GM18870 (cell line): Measurements from ENCODE around the gene ETV6.

Experiments
- ATAC-seq: cut with Tn5 transposase; IDR thresholded peaks from one replicate; pipeline ENCODE4 v1.9.1; 2021; ENCODE audit warnings: moderate library complexity; ENCODE audit not compliant: unreplicated experiment

The ETV6 gene

DNA sequence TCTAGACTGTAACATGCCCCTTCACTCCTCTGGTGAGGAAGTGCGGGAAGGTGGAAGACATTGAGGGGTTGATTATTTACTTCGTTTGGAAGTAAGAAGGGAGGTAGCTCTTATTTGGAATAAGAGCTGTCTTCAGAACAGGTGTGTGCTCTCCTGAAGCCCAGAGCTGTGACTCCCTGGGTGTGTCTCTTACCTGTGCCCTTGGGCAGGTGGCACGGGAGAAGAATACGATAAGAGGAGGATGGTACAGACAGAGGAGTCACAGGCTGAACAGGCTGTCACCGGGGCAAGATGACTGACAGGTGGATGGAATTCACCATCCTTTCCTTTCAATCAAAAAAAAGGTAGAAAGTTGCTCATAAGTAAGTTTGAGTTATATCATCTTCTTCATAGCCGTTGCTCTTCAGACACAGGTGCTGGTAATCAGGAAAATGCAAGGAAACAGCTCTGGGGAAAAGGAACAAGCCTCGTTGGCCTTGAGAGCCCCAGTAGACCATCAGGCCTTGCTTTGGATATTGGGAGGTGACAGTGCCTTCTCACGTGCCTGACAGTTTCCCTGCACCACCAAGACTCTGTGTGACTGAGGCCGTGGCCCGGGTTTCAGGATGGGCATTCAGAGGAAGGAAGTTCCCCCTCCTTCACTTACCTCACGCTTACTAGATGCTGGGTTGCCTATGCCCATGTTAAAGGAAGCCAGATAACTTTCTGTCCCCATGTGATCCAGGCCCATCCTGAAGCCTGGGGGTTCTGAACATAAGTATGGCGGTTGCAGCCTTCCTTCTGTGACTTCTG, 120.4 kb downstream of the ETV6 start:
- ATAC-seq = no peak

DNA sequence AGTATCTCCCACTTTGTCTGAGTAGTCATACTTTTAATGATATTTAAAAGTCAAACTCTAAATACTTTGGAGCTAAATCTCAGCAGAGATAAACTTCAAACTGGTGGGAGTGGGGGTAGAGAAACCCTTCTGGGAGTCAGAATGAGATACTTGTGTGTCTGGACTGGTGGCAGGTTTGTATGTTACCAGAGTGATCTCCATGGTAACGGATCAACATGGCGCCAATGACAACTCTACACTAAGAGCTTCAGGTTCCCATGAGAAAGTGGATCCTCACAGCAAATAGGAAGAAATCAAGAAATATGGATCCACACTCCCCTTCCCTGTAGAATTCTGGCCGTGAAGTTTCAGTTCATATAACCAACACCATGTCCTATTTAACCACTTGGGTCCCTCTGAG, 121.9 kb downstream of the ETV6 start:
- no peak for ATAC-seq

DNA sequence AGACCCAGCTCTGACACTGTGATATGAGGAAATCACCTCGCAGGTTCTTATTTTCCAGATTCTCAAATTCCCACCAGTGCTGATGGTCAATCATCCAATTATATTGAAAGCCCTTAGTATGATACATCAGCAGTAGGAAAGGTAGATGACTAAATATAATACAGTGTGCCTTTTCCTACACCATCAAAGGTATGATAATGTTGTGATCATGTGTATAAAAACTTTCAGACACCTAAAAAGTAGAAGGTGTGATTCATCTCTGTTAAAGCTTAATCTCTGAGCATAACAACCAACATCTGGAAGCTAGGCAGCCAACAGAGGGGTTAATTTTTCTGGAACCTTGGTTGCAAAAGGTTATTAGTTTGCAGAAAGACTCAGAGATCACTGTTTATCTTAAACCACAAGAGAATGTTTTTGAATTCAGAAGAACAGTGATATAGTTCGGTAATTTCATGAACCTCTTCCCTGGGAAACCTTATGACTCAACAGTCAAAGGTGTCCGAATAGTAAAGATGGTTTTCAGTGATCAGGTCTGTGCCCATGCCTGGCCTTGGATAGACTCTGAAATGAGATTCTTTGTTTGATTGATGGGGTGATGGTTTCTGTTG, 122.5 kb downstream of the ETV6 start:
- ATAC-seq = no peak

DNA sequence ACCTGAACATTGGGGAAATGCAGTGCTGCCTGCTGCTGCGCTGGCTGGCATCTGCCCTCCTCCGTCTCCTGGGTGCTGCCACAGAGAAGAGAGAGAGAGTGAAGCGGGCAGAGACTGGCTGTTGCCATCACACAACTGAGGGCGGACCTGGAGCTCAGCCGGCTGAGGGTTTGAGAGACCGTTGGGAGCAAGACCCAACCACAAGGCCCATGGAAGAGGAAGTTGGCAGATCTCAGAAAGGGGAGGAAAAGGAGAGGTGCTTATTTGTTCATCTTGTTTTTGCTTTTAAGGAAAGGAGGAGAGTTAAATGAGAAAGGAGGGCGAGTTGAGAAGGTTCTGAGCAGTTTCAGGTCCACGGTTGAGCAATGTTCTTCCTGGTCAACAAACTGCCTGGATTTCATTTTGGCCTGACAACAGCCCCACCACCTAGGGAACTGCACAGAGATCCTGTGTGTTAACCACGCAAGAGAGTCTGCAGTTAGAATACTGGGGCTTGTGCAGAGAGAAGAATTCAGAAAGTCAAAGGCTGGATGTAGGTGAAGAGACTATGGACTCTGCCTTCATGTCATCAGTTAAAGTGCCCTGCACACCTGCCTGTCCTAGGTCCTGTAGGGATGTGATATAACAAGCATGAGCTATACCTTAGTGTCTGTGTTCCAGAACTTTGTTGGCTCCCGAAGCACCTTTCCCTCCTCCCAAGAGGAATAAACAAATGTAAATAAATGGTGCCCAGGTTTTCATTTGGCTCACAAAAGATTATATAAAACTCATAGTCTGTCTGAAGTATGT, 124.6 kb downstream of the ETV6 start:
- no peak for ATAC-seq

DNA sequence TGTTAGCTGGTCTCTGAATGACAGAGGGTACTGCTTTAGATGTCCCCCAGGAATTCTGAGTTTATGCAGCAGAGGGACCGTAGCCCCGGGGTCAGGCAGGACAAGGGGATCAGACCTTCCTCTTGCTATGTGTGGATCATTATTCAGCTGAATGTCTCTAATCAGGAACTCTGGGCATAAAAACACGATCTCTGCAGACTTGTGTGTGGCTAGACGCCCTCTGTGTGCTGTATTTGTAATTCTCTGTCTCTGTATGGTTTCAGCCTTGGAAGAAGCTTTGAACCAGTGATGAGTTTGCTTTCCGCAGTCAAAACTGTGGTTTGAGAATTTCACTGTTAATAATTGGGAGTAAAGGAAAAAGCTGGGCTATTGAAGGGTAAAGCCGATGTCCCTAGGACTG, 125.3 kb downstream of the ETV6 start:
- ATAC-seq = no peak

DNA sequence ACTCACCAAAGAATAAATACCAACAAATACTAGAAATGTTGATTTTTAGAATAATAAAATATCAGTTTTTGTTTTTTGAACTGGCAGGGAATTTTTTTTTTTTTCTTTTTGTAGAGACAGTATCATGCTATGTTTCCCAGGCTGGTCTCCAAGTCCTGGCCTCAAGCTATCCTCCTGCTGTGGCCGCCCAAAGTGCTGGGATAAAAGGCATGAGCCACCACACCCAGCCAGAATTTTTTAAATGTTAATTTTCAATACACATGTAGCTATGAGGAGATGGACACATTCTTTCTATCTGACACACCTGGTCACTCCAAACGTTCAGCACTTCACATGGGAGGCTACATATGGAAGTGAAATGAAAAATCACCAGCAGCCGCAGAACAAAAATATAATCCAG, 126.8 kb downstream of the ETV6 start:
- ATAC-seq = no peak

DNA sequence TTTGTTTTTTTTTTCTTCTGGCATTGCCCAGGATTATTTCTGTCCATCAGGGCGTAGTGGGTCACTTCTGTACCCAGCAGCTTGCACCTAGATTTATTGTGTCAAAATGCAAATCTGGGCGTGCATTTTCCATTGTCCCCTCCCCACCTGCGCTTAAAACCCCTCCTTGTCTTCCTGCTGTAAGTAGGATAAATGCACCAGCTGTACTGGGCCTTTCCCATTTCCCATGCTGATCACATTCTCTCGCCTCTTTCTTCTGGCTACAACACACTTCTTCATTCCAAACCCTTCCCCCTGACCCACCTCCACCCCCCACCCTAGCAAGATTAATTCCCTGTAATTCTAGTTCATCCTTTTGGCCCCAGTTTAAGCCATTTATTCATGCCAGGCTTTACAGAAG, 128.0 kb downstream of the ETV6 start:
- no peak for ATAC-seq

DNA sequence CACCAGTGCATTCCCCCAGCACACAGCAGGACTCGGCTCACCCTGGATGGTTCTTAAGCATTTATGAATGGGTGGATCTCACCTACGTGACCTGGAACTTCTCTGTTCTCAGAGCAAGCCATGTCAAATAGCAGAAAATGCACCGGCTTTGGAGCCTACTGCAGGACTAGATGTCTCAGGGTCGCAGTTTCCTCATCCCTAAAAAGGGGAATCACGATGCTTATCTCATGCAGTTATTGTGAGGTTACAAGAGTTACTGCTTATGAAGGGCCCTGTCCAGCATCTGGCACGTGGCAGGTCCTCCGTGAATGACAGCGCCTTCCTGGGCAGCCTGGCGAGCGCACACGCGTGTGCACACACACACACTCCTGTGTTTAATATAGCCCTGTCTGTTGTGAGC, 128.5 kb downstream of the ETV6 start:
- ATAC-seq = no peak

DNA sequence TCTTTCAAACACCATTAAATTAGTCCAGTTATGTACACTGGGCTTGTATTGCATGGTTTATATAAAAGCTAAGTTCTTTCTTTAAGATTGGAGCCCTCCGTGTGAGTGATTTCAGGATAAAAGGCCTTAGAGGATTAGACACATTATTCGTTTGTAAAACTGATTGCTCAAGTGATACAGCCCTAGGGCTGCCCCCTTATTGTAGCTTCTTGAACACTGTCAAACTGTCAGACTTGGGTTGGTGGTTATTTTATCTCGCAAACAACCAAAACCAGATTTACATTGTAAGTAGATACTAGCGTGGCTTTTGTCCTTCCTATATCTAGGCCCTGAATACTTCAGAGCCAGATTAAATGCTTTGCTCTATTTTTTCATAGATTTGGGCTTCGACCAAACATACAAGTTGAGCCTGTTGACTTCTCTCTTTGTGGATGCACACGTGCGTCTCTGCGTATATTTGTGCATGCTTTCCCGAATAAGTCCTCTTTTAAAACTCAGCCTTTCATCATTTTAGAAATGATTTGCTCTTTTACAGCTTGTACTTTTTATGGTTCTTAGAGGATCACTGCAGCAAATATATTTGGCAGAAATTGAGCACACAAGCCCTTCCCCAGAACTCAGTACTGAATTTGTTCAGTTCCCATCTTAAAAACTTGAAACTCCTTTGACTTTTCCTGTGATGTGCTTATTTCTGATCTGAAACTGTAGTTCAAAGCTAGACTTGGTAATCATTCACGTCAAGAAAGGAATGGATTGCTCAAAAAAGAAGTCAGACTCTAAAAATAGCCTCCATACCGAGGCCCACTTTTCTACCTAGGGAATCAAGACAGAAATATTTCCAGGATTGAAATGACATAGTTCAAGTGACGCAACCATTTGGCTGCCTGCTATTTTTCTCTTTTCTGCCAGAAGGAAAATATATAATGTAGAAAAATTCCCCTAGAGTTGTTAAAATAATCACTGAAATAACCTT, 129.5 kb downstream of the ETV6 start:
- no peak for ATAC-seq

DNA sequence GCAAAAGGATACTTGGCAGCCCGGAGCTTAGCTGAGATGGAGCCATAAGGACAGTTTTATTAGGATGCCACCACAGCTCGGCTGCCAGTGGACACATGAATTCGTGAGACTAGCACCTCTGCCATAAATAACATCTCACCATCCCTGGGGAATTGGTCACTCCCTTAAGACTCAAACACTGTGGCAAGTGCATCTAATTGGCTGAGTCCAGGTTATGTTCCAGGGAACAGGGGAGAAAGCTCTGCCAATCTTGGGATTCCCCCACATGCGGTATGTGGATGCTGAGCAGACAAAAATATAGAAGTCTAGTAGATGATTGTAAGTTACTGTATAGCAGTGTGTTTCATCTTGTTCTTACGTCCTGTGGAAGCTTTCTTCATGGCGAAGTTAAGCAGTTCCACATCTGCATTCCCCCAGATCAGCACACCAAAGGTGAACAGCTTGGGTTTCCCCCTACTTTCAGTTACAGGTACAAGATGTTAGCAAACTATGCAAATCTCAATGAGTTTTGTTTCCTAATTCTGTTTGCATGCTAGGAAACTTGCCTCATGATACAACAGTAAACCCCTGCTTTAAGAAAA, 131.1 kb downstream of the ETV6 start:
- peak; percentile 74 for ATAC-seq

DNA sequence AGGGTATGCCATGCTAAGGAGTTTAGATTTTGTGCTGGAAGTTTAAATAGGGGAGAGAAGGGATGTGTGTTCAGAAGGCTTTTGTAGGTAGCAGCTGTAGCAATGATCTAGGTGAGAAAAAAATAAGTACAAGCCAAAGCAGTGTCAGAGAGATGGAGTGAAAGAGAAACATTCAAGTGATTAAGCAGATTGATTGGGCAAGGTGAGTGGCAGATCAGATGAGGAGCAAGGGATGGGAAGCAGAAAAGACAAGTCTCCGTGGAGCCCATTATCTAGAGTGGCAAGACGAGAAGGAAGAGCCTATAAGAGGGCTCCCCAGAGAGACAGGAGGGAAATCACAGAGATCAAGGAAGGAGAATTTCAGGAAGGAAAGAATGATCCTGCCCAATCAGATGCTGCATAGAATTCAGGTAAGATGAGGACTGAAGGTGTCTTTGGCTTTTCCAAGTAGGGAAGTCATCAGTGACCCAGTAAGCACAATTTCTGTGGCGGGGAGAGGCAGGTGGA, 133.5 kb downstream of the ETV6 start:
- ATAC-seq = no peak

DNA sequence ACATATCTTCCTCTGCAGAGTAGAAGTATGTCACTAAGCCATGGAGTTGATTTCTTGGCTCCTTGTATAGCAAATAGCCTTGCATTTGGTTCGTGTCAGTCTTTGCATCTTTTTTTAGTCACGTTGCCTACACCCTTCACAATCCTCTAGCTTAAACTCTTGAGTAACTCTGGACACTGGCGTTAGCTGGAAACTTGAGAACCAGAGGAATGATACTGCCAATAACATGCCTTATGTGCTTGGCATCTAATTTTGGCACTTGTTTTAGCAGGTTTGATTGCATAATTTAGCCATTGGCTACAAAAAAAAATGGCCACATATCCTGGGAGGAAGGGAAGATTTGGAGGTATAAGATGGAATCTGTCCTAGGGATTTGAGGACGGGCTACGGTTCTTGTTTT, 136.2 kb downstream of the ETV6 start:
- ATAC-seq = no peak

DNA sequence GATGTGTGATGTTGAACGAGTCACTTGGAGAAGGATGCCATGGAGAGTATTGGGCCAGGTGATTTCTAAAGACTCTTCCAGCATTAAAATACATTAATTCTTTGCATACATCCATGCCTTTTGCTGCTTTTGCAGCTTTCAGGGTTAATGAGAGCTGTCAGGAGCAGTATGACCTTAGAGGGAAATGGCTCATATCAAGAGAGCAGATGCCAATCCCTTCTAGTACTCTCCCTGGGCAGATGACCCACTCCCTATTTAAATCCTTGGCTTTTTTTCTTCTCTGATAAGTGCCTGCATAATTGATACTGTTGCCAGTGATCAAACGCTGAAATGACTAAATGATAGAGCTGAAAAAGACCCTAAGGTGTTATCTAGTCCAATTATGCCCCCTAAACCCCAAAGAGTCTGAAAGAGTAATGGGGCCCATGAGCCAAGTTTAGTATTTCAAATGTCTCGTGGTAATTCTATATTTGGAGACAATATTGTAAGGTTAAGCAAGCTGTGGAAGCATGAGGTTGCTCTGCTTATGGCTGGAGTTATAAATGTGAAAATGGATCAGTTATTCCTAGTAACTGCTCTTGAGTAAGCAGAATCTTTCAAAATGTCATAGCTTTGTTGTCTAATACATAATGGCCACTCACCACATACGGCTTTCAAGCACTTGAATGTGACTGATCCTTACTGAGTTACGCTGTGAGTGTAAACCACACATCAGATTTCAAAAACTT, 137.3 kb downstream of the ETV6 start:
- no peak for ATAC-seq

DNA sequence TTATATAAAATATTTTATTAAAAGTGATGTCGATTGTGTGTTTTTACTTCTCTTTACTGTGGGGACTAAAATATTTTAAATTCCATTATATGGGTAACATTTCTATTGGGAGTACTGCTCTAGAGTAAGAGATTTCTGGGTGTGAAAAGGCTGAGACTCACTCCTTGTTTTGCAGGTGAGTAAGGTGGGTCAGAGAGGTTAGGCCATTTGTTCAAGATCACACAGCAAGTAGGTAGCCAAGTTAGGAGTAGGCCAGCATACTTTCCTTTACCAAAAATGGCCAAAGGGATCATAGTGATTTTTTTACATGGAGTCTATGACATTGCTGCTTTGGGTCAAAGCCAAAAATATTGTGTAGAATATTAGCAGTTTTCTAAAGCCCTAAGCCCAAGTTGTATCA, 138.0 kb downstream of the ETV6 start:
- no peak for ATAC-seq

DNA sequence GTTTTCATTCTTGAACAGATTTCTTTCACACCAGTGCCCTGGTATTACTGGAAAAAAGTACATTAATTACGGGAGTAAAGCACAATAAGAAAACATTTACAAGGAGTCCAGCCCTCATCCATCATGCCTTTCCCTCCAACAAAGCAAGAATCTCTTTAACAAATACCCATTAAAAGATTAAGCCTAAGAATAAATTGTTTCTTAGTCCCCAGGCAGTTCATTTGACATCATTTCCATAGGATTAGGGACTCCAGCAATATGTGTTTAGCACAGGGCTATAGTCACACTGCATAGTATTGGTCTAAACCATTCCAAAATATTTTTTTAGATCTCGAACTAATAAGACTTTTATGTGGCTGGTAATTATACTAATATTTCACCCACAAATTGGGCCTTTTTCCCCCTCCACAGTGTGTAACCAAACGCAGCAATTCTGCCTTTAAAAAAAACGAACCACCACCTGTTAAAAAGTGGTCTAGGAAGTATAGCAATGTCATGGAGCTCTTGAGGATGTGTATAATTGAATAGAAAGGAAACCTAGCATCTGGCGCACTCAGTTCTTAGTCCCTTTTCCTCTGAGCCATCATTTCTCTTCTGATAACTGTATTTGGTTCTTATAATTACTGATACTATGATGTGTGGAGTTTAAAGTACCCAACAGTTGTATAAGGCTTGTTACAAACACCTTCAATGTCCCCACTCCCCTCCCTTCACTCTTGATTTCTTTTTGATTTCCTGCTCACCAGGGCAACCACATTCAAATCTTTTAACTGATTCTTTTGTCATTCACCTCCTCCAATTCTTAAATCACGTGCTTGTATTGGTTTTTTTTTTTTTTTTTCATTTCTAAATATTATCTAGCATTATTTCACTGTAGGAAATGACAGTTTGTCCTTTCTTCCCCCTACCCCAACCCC, 138.7 kb downstream of the ETV6 start:
- ATAC-seq = no peak

DNA sequence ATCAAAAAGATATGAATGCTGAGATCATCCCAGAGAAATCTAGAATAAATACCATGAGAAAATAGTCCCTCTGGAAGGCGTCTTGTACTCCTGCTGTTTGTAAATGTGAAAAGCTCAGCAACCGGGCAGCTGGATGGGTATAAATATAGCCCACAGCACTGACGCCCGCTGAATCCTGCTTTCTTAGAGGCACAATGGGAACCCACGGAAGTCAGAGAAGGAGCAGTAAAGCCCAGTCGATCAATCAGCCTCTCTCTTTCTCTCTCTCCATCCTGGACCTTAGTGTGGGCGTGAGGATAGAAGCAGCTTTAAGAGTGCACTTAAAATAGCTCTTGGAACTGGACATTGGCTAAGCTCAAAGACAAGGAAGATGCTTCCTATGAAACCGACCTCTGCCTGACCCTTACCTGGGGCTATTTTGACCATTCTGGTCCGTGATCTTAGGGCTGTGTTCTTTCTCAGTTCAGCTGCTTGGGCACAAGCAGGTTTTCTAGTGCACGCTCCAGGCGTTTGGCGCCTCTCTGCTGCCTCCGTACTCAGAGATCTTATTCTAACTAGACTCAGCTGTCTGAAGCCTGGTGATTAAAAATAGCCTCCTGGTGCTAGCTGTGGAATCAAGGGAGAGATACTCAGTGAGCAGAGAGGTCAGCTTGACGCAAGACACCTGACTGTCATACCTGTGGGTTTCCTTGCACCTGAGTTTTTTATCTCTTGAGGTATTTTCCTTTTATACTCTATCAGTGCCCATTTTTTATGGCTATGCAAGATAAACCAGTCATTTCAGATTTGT, 144.6 kb downstream of the ETV6 start:
- no peak for ATAC-seq

DNA sequence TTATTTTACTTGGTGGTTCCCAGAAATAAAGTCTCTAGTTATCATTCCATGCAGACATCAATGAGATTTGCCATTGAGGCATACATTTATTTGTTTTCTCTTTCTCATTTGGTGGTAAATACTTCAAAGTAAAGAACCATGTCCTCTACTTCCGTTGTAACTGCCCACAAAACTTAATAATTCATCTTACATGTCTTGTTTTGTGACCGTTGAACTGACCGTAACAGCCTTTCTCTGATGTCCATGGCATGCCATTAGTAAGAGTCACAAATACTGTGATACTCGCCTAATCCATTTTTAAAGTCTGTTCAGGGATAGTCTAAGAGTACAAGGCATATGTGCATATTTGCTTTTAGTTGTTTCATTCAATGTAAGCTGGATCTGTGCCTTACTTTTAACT, 145.3 kb downstream of the ETV6 start:
- no peak for ATAC-seq
